OCI-LY7 (cell line): Measurements from ENCODE around the gene MAML3. TPM values are rescaled to one million over a fixed set of nuclear protein-coding genes. Genes with fewer than 3 reads are reported as not detected.

ENCODE experiments used
- BruUV-seq: library from RNA; stranded (reverse); fragments of 400-500 nt; replicated peaks from 2 replicates; lab custom pipeline; 2021; lab: Mats Ljungman, UMichigan
- CTCF ChIA-PET: fragments of 300-600 bp; sonication (Branson Sonifier 250); formaldehyde crosslinking; loops from one replicate; lab custom pipeline; 2022; ENCODE audit warnings: antibody characterized with exemption; ENCODE audit not compliant: unreplicated experiment; lab: Charles Lee
- POLR2A ChIA-PET: fragments of 300-600 bp; sonication (Branson Sonifier 250); formaldehyde crosslinking; loops from one replicate; lab custom pipeline; 2022; ENCODE audit warnings: antibody characterized with exemption; lab: Charles Lee
- DNase-seq: peaks from one replicate; pipeline ENCODE4 v3.0.0-alpha.2; 2015; ENCODE audit warnings: low spot score
- H2AFZ ChIP-seq: fragments of 200-600 bp; sonication (generic), shearing (Covaris generic); 2 replicates; pipeline ENCODE4 v1.6.1; 2014; ENCODE audit warnings: mild to moderate bottlenecking, antibody characterized with exemption, low read length, moderate library complexity
- H3K27ac ChIP-seq: fragments of 200-600 bp; sonication (generic); 2 replicates; pipeline ENCODE4 v1.5.1; 2014; ENCODE audit warnings: mixed run types, low read depth, mild to moderate bottlenecking, moderate library complexity, low read length, inconsistent platforms; ENCODE audit not compliant: poor library complexity, severe bottlenecking
- H3K36me3 ChIP-seq: fragments of 200-600 bp; sonication (generic); 2 replicates; pipeline ENCODE4 v1.6.1; 2014; ENCODE audit warnings: mild to moderate bottlenecking, antibody characterized with exemption, low read length, moderate library complexity, mixed read lengths; ENCODE audit not compliant: insufficient read depth
- H3K4me1 ChIP-seq: fragments of 200-600 bp; sonication (generic); 2 replicates; pipeline ENCODE4 v1.5.1; 2014; ENCODE audit warnings: mild to moderate bottlenecking, low read length; ENCODE audit not compliant: insufficient read depth, poor library complexity, severe bottlenecking
- H3K4me2 ChIP-seq: fragments of 200-600 bp; sonication (generic); 2 replicates; pipeline ENCODE4 v1.6.1; 2014; ENCODE audit warnings: mild to moderate bottlenecking, low read length
- H3K4me3 ChIP-seq: fragments of 200-600 bp; sonication (generic); 2 replicates; pipeline ENCODE4 v1.5.1; 2014; ENCODE audit warnings: mild to moderate bottlenecking, low read depth, low read length; ENCODE audit not compliant: poor library complexity, severe bottlenecking
- H3K79me2 ChIP-seq: fragments of 200-600 bp; sonication (generic); 2 replicates; pipeline ENCODE4 v1.6.1; 2016; ENCODE audit warnings: low read depth, mild to moderate bottlenecking, low read length, moderate library complexity, mixed read lengths; ENCODE audit not compliant: insufficient read depth
- H3K9me2 ChIP-seq: fragments of 200-600 bp; sonication (generic); 2 replicates; pipeline ENCODE4 v1.6.1; 2016; ENCODE audit warnings: mild to moderate bottlenecking, low read length, mixed read lengths; ENCODE audit not compliant: insufficient read depth
- H3K9me3 ChIP-seq: fragments of 200-600 bp; sonication (generic); 2 replicates; pipeline ENCODE4 v1.6.1; 2014; ENCODE audit warnings: mild to moderate bottlenecking, mixed run types, low read length, mixed read lengths
- H4K20me1 ChIP-seq: fragments of 200-600 bp; sonication (generic); 2 replicates; pipeline ENCODE4 v1.6.1; 2014; ENCODE audit warnings: mild to moderate bottlenecking, antibody characterized with exemption, low read length, moderate library complexity, mixed read lengths; ENCODE audit not compliant: insufficient read depth
- EZH2phosphoT487 ChIP-seq: fragments of 200-600 bp; sonication (generic); IDR thresholded peaks from 2 replicates; pipeline ENCODE4 v1.6.1; 2018; ENCODE audit warnings: low read depth, borderline replicate concordance, mild to moderate bottlenecking, mixed run types, antibody characterized with exemption, low read length, moderate library complexity, mixed read lengths
- intact Hi-C: fragments of 100-400 bp; cut with micrococcal nuclease; formaldehyde crosslinking; loops from one replicate; pipeline ENCODE4 v1.10.0; 2022; ENCODE audit not compliant: unreplicated experiment
- total RNA-seq, 2 experiments: library from RNA; depleted of rRNA in 1 of 2; stranded (reverse); fragments of >200 nt in 1 of 2; shearing (Covaris generic) in 1 of 2; gene quantifications; 2 replicates each; pipeline ENCODE4 v1.2.3, GENCODE V29; 2014 to 2022
- TF ChIP-seq, protein P1 (sequence below): fragments of 200-600 bp; sonication (generic); conservative IDR thresholded peaks from 2 replicates; pipeline ENCODE4 v1.5.1; 2014; ENCODE audit warnings: mild to moderate bottlenecking, antibody characterized with exemption, low read length, moderate library complexity, mixed read lengths

MAML3 gene
- total RNA-seq, 2 experiments from 2014 or later: 0.80 to 1.2 TPM

DNA sequence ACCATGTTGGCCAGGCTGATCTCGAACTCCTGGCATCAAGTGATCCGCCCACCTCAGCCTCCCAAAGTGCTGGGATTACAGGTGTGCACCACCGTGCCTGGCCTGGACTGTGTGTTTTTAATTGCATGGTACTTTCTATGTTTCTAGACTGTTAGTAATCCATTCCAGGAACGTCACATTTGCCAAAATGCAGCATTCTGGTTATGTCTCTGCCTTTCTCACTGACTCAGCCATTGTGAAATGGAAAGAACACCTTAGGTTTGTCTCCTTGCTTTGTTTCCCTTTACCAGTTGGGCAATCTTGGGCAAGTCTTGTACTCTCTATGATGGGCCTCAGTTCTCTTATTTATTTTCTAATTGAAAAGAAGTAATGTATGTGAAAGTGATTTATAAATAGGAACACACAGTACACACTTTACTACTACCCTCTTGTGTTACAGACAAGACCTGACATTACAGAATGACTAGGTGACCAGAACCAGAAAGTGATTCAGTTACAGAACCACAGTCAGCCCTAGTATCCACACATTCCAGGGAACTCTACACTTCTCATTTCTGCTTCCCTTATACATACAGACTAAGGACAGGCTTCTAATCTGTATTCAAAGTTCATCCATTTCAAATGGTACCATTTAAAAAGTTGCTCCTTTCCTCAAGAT lies 301.2 kb downstream of the MAML3 start:
- Histone ChIP-seq H3K4me2 (no peak overlapping the region), H3K9me3 (no peaks in the 10 kb centered on the region), H2AFZ (no peak overlapping the region), H3K4me3 (no peak overlapping the region), H3K9me2 (no peaks in the 10 kb centered on the region), H3K79me2 (no peaks in the 10 kb centered on the region), H3K36me3 (no peaks in the 10 kb centered on the region), H3K4me1 (no peaks in the 10 kb centered on the region), H4K20me1 (no peaks in the 10 kb centered on the region), H3K27ac (no peak overlapping the region)
- no peak for DNase-seq
- no TSS peak for BruUV-seq
- TF ChIP-seq EZH2phosphoT487: no peak
- TF ChIP-seq, protein P1, sequence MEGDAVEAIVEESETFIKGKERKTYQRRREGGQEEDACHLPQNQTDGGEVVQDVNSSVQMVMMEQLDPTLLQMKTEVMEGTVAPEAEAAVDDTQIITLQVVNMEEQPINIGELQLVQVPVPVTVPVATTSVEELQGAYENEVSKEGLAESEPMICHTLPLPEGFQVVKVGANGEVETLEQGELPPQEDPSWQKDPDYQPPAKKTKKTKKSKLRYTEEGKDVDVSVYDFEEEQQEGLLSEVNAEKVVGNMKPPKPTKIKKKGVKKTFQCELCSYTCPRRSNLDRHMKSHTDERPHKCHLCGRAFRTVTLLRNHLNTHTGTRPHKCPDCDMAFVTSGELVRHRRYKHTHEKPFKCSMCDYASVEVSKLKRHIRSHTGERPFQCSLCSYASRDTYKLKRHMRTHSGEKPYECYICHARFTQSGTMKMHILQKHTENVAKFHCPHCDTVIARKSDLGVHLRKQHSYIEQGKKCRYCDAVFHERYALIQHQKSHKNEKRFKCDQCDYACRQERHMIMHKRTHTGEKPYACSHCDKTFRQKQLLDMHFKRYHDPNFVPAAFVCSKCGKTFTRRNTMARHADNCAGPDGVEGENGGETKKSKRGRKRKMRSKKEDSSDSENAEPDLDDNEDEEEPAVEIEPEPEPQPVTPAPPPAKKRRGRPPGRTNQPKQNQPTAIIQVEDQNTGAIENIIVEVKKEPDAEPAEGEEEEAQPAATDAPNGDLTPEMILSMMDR: no peak
- intact Hi-C loops: no loop called here
- ChIA-PET POLR2A (no interaction called here), CTCF (no interaction called here)

GRCh38 chr4:139851639-139852038 lies 302.3 kb downstream of the MAML3 start:
- no peak overlapping the region for H2AFZ ChIP-seq
- no peak for TF ChIP-seq EZH2phosphoT487
- TF ChIP-seq, protein P1: no peak
- DNase-seq: no peak
- H3K4me3 ChIP-seq: no peak overlapping the region
- H4K20me1 ChIP-seq: no peaks in the 10 kb centered on the region
- no peaks in the 10 kb centered on the region for H3K9me3 ChIP-seq
- H3K9me2 ChIP-seq: no peaks in the 10 kb centered on the region
- POLR2A ChIA-PET: interaction anchor here (0.6 kb wide), 1 partner anchor 600 kb away, joined by 3 read pairs; no protein-coding TSS in a partner anchor
- H3K27ac ChIP-seq: no peak overlapping the region
- no peak overlapping the region for H3K4me2 ChIP-seq
- BruUV-seq: no TSS peak
- H3K79me2 ChIP-seq: no peaks in the 10 kb centered on the region
- no peaks in the 10 kb centered on the region for H3K36me3 ChIP-seq
- intact Hi-C loops: no loop called here
- CTCF ChIA-PET: no interaction called here
- H3K4me1 ChIP-seq: no peaks in the 10 kb centered on the region

DNA sequence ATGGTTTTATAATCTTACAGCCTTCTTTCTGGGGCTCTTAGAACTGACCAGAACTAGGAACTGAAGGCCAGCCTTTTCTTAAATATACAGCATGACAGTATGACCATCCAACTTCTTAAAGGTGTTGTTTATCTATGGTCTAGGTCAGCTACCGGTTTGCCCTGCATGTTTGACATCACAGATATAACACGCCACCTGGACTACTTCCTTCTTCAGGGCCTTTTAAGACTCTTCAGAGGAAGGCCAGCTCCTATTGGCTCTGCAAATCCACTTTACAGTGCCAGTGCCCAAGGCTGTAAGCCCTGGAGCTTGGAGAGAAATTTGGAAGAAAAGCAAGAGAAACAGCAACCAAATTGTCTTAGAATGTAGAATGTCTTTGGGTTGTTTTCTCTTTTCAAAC lies 302.9 kb downstream of the MAML3 start:
- H3K9me3 ChIP-seq: no peaks in the 10 kb centered on the region
- TF ChIP-seq, protein P1: no peak
- no peak for TF ChIP-seq EZH2phosphoT487
- ChIA-PET POLR2A (interaction anchor here (1.0 kb wide), 1 partner anchor 32 kb away, joined by 3 read pairs; no protein-coding TSS in a partner anchor), CTCF (no interaction called here)
- intact Hi-C loops: no loop called here
- no peaks in the 10 kb centered on the region for H3K36me3 ChIP-seq
- no peaks in the 10 kb centered on the region for H3K9me2 ChIP-seq
- no peaks in the 10 kb centered on the region for H4K20me1 ChIP-seq
- no peak overlapping the region for H3K27ac ChIP-seq
- H3K4me1 ChIP-seq: no peaks in the 10 kb centered on the region
- no peaks in the 10 kb centered on the region for H3K79me2 ChIP-seq
- no peak overlapping the region for H2AFZ ChIP-seq
- BruUV-seq: no TSS peak
- no peak for DNase-seq
- no peak overlapping the region for H3K4me2 ChIP-seq
- H3K4me3 ChIP-seq: no peak overlapping the region
